Activated CD8-positive, alpha-beta T cell treated with anti-CD3 and anti-CD28 coated beads for 36 hours (primary cell): ENCODE data around the gene TUFT1. TPM values are rescaled to one million over a fixed set of nuclear protein-coding genes. Genes with fewer than 3 reads are reported as not detected.
A peak's percentile ranks its signal among the peaks of the same experiment; 100 is the strongest.

Experiments
- ATAC-seq: fragments of 200-7000 bp; cut with Tn5 transposase; one replicate; pipeline ENCODE4 v1.10.0; 2021; ENCODE audit warnings: mild to moderate bottlenecking, moderate library complexity
- CTCF ChIA-PET: fragments of 350-600 bp; sonication (Branson Sonifier 250); formaldehyde crosslinking; loops from one replicate; lab custom pipeline; 2021; ENCODE audit warnings: antibody characterized with exemption; lab: Charles Lee
- POLR2A ChIA-PET: fragments of 350-600 bp; sonication (Branson Sonifier 250); formaldehyde crosslinking; loops from one replicate; lab custom pipeline; 2021; ENCODE audit warnings: antibody characterized with exemption; lab: Charles Lee
- DNase-seq: peaks from one replicate; pipeline ENCODE4 v3.0.0-alpha.2; 2020
- H3K27ac Mint-ChIP-seq: one replicate; pipeline ENCODE4 v1.8.0; 2021; ENCODE audit warnings: mild to moderate bottlenecking, mixed read lengths
- H3K27me3 Mint-ChIP-seq: one replicate; pipeline ENCODE4 v1.8.0; 2021; ENCODE audit warnings: mixed read lengths
- H3K36me3 Mint-ChIP-seq: one replicate; pipeline ENCODE4 v1.8.0; 2021; ENCODE audit warnings: low read depth, mixed read lengths
- H3K4me1 Mint-ChIP-seq: one replicate; pipeline ENCODE4 v1.8.0; 2021; ENCODE audit warnings: low read depth, mixed read lengths
- H3K4me3 Mint-ChIP-seq: one replicate; pipeline ENCODE4 v1.8.0; 2021; ENCODE audit warnings: mild to moderate bottlenecking, moderate library complexity, mixed read lengths
- H3K9me3 Mint-ChIP-seq: one replicate; pipeline ENCODE4 v1.8.0; 2021; ENCODE audit warnings: mixed read lengths
- CTCF ChIP-seq: fragments of 200-600 bp; IDR thresholded peaks from one replicate; pipeline ENCODE4 v1.8.0; 2022; ENCODE audit warnings: antibody characterized with exemption, mild to moderate bottlenecking
- intact Hi-C: fragments of 100-400 bp; cut with micrococcal nuclease; formaldehyde crosslinking; loops from one replicate; pipeline ENCODE4 v1.10.0; 2022
- total RNA-seq, 2 experiments: library from RNA; stranded (reverse); gene quantifications; one replicate each; pipeline ENCODE4 v1.2.3, GENCODE V29; 2021

Gene TUFT1
- total RNA-seq, 2 experiments from 2014 or later: 1.0 to 1.5 TPM

GRCh38 chr1:151539321-151540020 is 638 bp upstream of the TUFT1 start:
- H3K36me3 Mint-ChIP-seq: no peaks in the 10 kb centered on the region
- H3K27ac Mint-ChIP-seq: no peak overlapping the region
- TF ChIP-seq CTCF: no peak
- peak; percentile 57 for DNase-seq
- no peaks in the 10 kb centered on the region for H3K9me3 Mint-ChIP-seq
- CTCF ChIA-PET: interaction anchor here (1.1 to 2.4 kb wide), 2 partner anchors 54 to 95 kb away, joined by 5 to 10 read pairs; no protein-coding TSS in a partner anchor
- peak overlapping the region; percentile 73 for H3K4me3 Mint-ChIP-seq
- intact Hi-C loops: loop anchor here (10.0 kb wide), 1 partner anchor 95 kb away; no protein-coding TSS in a partner anchor
- peaks cover 8% of the 10 kb centered on the region for H3K27me3 Mint-ChIP-seq
- H3K4me1 Mint-ChIP-seq: peaks cover 15% of the 10 kb centered on the region
- POLR2A ChIA-PET: no interaction called here
- peak; percentile 43 for ATAC-seq

DNA sequence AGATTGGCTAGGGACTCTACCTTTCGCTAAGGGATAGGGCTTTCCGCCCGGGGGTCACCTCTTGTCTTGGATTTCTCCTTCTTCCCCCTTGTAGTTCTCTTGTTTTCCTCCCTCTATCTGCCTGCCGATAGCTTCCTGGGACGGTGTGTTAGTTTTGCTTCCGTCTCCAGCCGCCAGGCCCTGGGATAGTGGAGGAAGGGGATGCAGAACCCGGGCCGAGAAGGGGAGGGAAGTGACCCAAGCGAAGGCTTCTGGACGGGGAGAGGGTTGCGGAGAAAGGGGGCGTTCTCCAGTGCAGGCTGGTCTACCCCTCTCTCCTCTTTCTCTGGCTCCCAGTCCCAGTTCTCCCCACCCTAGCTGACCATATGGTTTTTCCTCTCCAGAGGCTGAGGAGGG is 871 bp downstream of the TUFT1 start:
- intact Hi-C loops: loop anchor here (10.0 kb wide), 1 partner anchor 96 kb away; no protein-coding TSS in a partner anchor
- no peaks in the 10 kb centered on the region for H3K36me3 Mint-ChIP-seq
- no peak for TF ChIP-seq CTCF
- ChIA-PET CTCF (interaction anchor here (2.4 kb wide), 1 partner anchor 53 kb away, joined by 10 read pairs; no protein-coding TSS in a partner anchor), POLR2A (interaction anchor here (0.6 to 1.4 kb wide), 3 partner anchors 10 to 512 kb away, joined by 3 read pairs; no protein-coding TSS in a partner anchor)
- ATAC-seq (no peak), DNase-seq (no peak)
- peak overlapping the region; percentile 73 for H3K4me3 Mint-ChIP-seq
- H3K27ac Mint-ChIP-seq: no peak overlapping the region
- peaks cover 8% of the 10 kb centered on the region for H3K27me3 Mint-ChIP-seq
- H3K9me3 Mint-ChIP-seq: no peaks in the 10 kb centered on the region
- peaks cover 15% of the 10 kb centered on the region for H3K4me1 Mint-ChIP-seq

GRCh38 chr1:151541752-151542151 is 1.6 kb downstream of the TUFT1 start:
- Mint-ChIP-seq H3K4me1 (peaks cover 15% of the 10 kb centered on the region), H3K36me3 (no peaks in the 10 kb centered on the region), H3K4me3 (peak overlapping the region; percentile 73), H3K27me3 (peaks cover 8% of the 10 kb centered on the region), H3K9me3 (no peaks in the 10 kb centered on the region), H3K27ac (no peak overlapping the region)
- POLR2A ChIA-PET: no interaction called here
- DNase-seq (no peak), ATAC-seq (no peak)
- TF ChIP-seq CTCF: no peak
- intact Hi-C loops: loop anchor here (10.0 kb wide), 1 partner anchor 97 kb away; no protein-coding TSS in a partner anchor
- CTCF ChIA-PET: interaction anchor here (0.9 kb wide), 2 partner anchors 30 to 48 kb away, joined by 3 to 4 read pairs; partner anchors contain the start of gene CGN

DNA sequence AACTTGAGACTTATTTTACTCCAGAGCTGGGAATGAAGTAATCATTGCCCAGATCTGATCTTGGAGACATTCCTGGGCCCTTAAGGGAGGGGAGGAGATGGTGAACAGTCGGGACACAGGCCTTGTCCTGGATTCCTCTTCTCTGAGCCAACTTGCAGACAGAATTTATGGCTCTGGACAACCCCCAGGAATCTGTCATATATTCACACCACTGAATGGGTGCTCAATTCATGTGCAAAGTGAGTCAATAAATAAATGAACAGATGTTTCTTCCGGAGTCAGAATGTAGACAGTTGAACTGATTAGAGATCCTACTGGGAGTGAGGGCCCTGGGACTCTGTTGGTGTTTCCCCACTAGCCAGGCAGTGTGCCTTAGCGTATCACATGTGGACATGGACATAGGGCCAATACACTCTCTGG is 2.6 kb downstream of the TUFT1 start:
- ATAC-seq (no peak), DNase-seq (no peak)
- CTCF ChIA-PET: interaction anchor here (1.6 kb wide), 1 partner anchor 98 kb away, joined by 5 read pairs; no protein-coding TSS in a partner anchor
- Mint-ChIP-seq H3K4me3 (no peak overlapping the region), H3K36me3 (no peaks in the 10 kb centered on the region), H3K4me1 (peaks cover 15% of the 10 kb centered on the region), H3K27me3 (peaks cover 8% of the 10 kb centered on the region), H3K9me3 (no peaks in the 10 kb centered on the region), H3K27ac (no peak overlapping the region)
- intact Hi-C loops: loop anchor here (10.0 kb wide), 1 partner anchor 98 kb away; no protein-coding TSS in a partner anchor
- TF ChIP-seq CTCF: no peak
- POLR2A ChIA-PET: no interaction called here

GRCh38 chr1:151545542-151545941 is 5.4 kb downstream of the TUFT1 start:
- intact Hi-C loops: loop anchor here (10.0 kb wide), 1 partner anchor 101 kb away; no protein-coding TSS in a partner anchor
- ATAC-seq: no peak
- no peak overlapping the region for H3K27ac Mint-ChIP-seq

More at GRCh38 chr1:151545542-151545941, 5.4 kb downstream of the TUFT1 start:
- peaks cover 8% of the 10 kb centered on the region for H3K27me3 Mint-ChIP-seq
- ChIA-PET CTCF (no interaction called here), POLR2A (no interaction called here)
- peaks cover 12% of the 10 kb centered on the region for H3K4me1 Mint-ChIP-seq
- H3K36me3 Mint-ChIP-seq: no peaks in the 10 kb centered on the region
- no peak for DNase-seq
- no peak overlapping the region for H3K4me3 Mint-ChIP-seq
- no peaks in the 10 kb centered on the region for H3K9me3 Mint-ChIP-seq
- TF ChIP-seq CTCF: no peak
